ENCODE data around the gene SMIM41. TPM values are rescaled to one million over a fixed set of nuclear protein-coding genes. Genes with fewer than 3 reads are reported as not detected.

The SMIM41 gene
- total RNA-seq, 1 experiment from 2014 or later, result not detected

- DNase-seq, result no peak
- Histone ChIP-seq H3K79me2 (ENCODE audit: low read length) (peaks cover 6% of the 10 kb centered on the region; the same call in 1 of the 2 replicates), H3K4me3 (ENCODE audit: low read length) (no peak overlapping the region), H3K4me1 (ENCODE audit: insufficient read depth, low read length) (peaks cover 7% of the 10 kb centered on the region; the same call in 1 of the 2 replicates), H3K27ac (ENCODE audit: low read length) (no peak overlapping the region), H3K9me3 (ENCODE audit: low read length) (no peaks in the 10 kb centered on the region), H3K9ac (ENCODE audit: low read length) (no peak overlapping the region), H3F3A (ENCODE audit: low read length, unreplicated experiment) (no peaks in the 10 kb centered on the region), H3K36me3 (ENCODE audit: low read depth, low read length) (no peaks in the 10 kb centered on the region), H4K20me1 (ENCODE audit: low read length) (no peaks in the 10 kb centered on the region), H3K4me2 (ENCODE audit: low read length) (no peak overlapping the region), H2AFZ (ENCODE audit: low read length) (no peak overlapping the region), H3K27me3 (ENCODE audit: low read length) (no peaks in the 10 kb centered on the region), H3K9me2 (replicated peaks; ENCODE audit: low read length) (no peaks in the 10 kb centered on the region)
- intact Hi-C loops (cut with micrococcal nuclease), result no loop called here
- POLR2A ChIA-PET (ENCODE audit: unreplicated experiment), result interaction anchor here (0.6 kb wide), 1 partner anchor 916 kb away, joined by 3 read pairs; no protein-coding TSS in a partner anchor
- ATAC-seq, result no peak
- CTCF ChIA-PET, result no interaction called here
- BruUV-seq (replicated peaks), result no TSS peak
- no peak for TF ChIP-seq EZH2 (IDR thresholded peaks at IDR 0.05; ENCODE audit: low read length, unreplicated experiment)
- TF ChIP-seq CTCF (conservative IDR thresholded peaks at IDR 0.05; ENCODE audit: low read depth, low read length), result no peak
- no peak for TF ChIP-seq EZH2phosphoT487 (IDR thresholded peaks at IDR 0.05; ENCODE audit: borderline replicate concordance, low read length)
Measured at GRCh38 chr12:52043386-52044212, 35.9 kb upstream of the SMIM41 start.

GRCh38 chr12:52044292-52044983 is 35.1 kb upstream of the SMIM41 start:
- DNase-seq (no peak), ATAC-seq (no peak)
- H3K4me3 ChIP-seq (ENCODE audit: low read length), result no peak overlapping the region
- TF ChIP-seq CTCF (conservative IDR thresholded peaks at IDR 0.05; ENCODE audit: low read depth, low read length) (no peak), EZH2phosphoT487 (IDR thresholded peaks at IDR 0.05; ENCODE audit: borderline replicate concordance, low read length) (no peak), EZH2 (IDR thresholded peaks at IDR 0.05; ENCODE audit: low read length, unreplicated experiment) (no peak)
- no peak overlapping the region for H2AFZ ChIP-seq (ENCODE audit: low read length)
- no peak overlapping the region for H3K27ac ChIP-seq (ENCODE audit: low read length)
- H4K20me1 ChIP-seq (ENCODE audit: low read length), result no peaks in the 10 kb centered on the region
- POLR2A ChIA-PET (ENCODE audit: unreplicated experiment), result interaction anchor here (0.6 kb wide), 1 partner anchor 917 kb away, joined by 3 read pairs; no protein-coding TSS in a partner anchor
- no TSS peak for BruUV-seq (replicated peaks)
- CTCF ChIA-PET, result no interaction called here
- no peaks in the 10 kb centered on the region for H3K79me2 ChIP-seq (ENCODE audit: low read length)
- H3K27me3 ChIP-seq (ENCODE audit: low read length), result no peaks in the 10 kb centered on the region
- H3F3A ChIP-seq (ENCODE audit: low read length, unreplicated experiment), result no peaks in the 10 kb centered on the region
- H3K4me2 ChIP-seq (ENCODE audit: low read length), result no peak overlapping the region
- no peaks in the 10 kb centered on the region for H3K9me2 ChIP-seq (replicated peaks; ENCODE audit: low read length)
- no peaks in the 10 kb centered on the region for H3K36me3 ChIP-seq (ENCODE audit: low read depth, low read length)
- no peak overlapping the region for H3K9ac ChIP-seq (ENCODE audit: low read length)
- intact Hi-C loops (cut with micrococcal nuclease), result no loop called here
- peaks cover 5% of the 10 kb centered on the region; the same call in 1 of the 2 replicates for H3K4me1 ChIP-seq (ENCODE audit: insufficient read depth, low read length)
- no peaks in the 10 kb centered on the region for H3K9me3 ChIP-seq (ENCODE audit: low read length)

All from PC-3 (cell line).